ENCODE results near the gene NRXN3. TPM values are rescaled to one million over a fixed set of nuclear protein-coding genes. Genes with fewer than 3 reads are reported as not detected.

The NRXN3 gene
- polyA plus RNA-seq, 1 of the 3 experiments (the other 2 are of a cell fraction) = 1.6 TPM

DNA sequence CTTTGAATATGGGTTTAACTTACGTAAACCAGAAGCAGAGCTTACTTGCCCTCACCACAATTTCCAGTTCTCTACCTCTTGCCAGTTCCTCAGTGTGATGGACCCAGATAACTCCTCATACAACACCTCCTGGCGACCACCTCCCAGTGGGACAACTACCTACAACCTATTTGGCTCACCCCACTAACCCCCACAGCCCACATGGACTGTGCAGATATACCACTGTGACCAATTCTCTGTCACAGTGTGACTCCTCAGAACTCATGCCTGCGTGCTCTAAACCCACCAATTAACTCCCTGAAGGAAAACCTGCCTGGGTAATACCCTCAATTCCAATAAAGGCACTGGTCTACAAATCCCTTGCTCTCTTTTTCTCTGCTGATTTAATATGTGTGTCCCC is 1729.4 kb downstream of the NRXN3 start:
- Histone ChIP-seq H3F3A (replicated peaks; ENCODE audit: insufficient read depth) (no peaks in the 10 kb centered on the region), H3K36me3 (replicated peaks in 1 of 2; ENCODE audit: control insufficient read depth in 1 of 2, insufficient read depth in 2 of 2, low read length in 1 of 2) (no peaks in the 10 kb centered on the region), H3K9me3 (no peaks in the 10 kb centered on the region), H3K79me2 (ENCODE audit: insufficient read depth) (no peaks in the 10 kb centered on the region), H2AFZ (ENCODE audit: low read depth) (no peak overlapping the region), H3K4me3 (ENCODE audit: low read depth in 2 of 2, low read length in 1 of 2) (no peak overlapping the region), H3K4me1 (ENCODE audit: control insufficient read depth in 1 of 2, insufficient read depth in 2 of 2, low read depth in 1 of 2, low read length in 1 of 2) (no peaks in the 10 kb centered on the region), H3K27me3 (ENCODE audit: insufficient read depth) (no peaks in the 10 kb centered on the region), H3K4me2 (no peak overlapping the region), H3K9me2 (no peaks in the 10 kb centered on the region), H3K9ac (no peak overlapping the region), H3K27ac (ENCODE audit: low read depth in 2 of 2, low read length in 1 of 2) (no peak overlapping the region), H4K20me1 (ENCODE audit: insufficient read depth) (no peaks in the 10 kb centered on the region)
- no peak for DNase-seq
- CTCF ChIA-PET = no interaction called here
- TF ChIP-seq ELF1 (IDR thresholded peaks at IDR 0.05) = no peak
- TF ChIP-seq, protein P1, sequence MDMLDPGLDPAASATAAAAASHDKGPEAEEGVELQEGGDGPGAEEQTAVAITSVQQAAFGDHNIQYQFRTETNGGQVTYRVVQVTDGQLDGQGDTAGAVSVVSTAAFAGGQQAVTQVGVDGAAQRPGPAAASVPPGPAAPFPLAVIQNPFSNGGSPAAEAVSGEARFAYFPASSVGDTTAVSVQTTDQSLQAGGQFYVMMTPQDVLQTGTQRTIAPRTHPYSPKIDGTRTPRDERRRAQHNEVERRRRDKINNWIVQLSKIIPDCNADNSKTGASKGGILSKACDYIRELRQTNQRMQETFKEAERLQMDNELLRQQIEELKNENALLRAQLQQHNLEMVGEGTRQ (IDR thresholded peaks at IDR 0.05; ENCODE audit: borderline replicate concordance, low read depth, low read length) = no peak
- TF ChIP-seq MXI1 (IDR thresholded peaks at IDR 0.05; ENCODE audit: low read depth, low read length) = no peak
- TF ChIP-seq RAD21 (IDR thresholded peaks at IDR 0.05; ENCODE audit: low read length) = no peak
- no peak for TF ChIP-seq JUND (IDR thresholded peaks at IDR 0.05)
- TF ChIP-seq NRF1 (IDR thresholded peaks at IDR 0.05; ENCODE audit: low read depth, low read length) = no peak
- TF ChIP-seq, protein P2, sequence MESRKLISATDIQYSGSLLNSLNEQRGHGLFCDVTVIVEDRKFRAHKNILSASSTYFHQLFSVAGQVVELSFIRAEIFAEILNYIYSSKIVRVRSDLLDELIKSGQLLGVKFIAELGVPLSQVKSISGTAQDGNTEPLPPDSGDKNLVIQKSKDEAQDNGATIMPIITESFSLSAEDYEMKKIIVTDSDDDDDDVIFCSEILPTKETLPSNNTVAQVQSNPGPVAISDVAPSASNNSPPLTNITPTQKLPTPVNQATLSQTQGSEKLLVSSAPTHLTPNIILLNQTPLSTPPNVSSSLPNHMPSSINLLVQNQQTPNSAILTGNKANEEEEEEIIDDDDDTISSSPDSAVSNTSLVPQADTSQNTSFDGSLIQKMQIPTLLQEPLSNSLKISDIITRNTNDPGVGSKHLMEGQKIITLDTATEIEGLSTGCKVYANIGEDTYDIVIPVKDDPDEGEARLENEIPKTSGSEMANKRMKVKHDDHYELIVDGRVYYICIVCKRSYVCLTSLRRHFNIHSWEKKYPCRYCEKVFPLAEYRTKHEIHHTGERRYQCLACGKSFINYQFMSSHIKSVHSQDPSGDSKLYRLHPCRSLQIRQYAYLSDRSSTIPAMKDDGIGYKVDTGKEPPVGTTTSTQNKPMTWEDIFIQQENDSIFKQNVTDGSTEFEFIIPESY (IDR thresholded peaks at IDR 0.05; ENCODE audit: borderline replicate concordance, low read depth) = no peak
- TF ChIP-seq FOSL2 (IDR thresholded peaks at IDR 0.05; ENCODE audit: borderline replicate concordance, low read depth) = no peak
- TF ChIP-seq SMC3 (IDR thresholded peaks at IDR 0.05; ENCODE audit: low read depth, low read length) = no peak
- no peak for TF ChIP-seq TAF1 (IDR thresholded peaks at IDR 0.05; ENCODE audit: borderline replicate concordance, low read depth, low read length)
- no peak for TF ChIP-seq FOXM1 (IDR thresholded peaks at IDR 0.05; ENCODE audit: low read depth)
- 16% methylated on average over 3 of the region's 3 CpGs for WGBS (ENCODE audit: low lambda C conversion rate)
- POLR2A ChIA-PET = no interaction called here

DNA sequence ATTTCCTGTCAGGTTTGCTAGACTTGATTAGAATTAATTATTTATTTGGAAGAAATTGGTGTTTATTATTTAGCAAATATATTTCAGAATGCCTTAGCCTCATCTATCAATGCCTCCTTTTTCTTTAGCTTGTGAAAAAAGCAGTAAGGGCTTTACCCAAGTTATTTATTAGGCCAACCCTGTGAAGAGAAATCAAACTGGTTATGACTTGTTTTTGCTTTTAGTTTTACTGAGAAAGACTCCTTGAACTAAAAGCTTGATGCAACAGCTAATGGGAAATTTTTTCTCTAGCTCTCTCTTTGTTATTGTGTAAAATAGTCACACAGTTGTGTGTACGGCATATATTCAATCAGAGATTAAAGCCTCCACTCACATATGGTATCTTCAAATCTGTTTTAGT is 1734.3 kb downstream of the NRXN3 start:
- Histone ChIP-seq H2AFZ (ENCODE audit: low read depth) (no peak overlapping the region), H3K4me3 (ENCODE audit: low read depth in 2 of 2, low read length in 1 of 2) (no peak overlapping the region), H4K20me1 (ENCODE audit: insufficient read depth) (no peaks in the 10 kb centered on the region), H3K79me2 (ENCODE audit: insufficient read depth) (no peaks in the 10 kb centered on the region), H3K4me2 (no peak overlapping the region), H3K9me2 (no peaks in the 10 kb centered on the region), H3K9ac (no peak overlapping the region), H3K36me3 (replicated peaks in 1 of 2; ENCODE audit: control insufficient read depth in 1 of 2, insufficient read depth in 2 of 2, low read length in 1 of 2) (no peaks in the 10 kb centered on the region), H3K9me3 (no peaks in the 10 kb centered on the region), H3K4me1 (ENCODE audit: control insufficient read depth in 1 of 2, insufficient read depth in 2 of 2, low read depth in 1 of 2, low read length in 1 of 2) (no peaks in the 10 kb centered on the region), H3K27ac (ENCODE audit: low read depth in 2 of 2, low read length in 1 of 2) (no peak overlapping the region), H3K27me3 (ENCODE audit: insufficient read depth) (no peaks in the 10 kb centered on the region), H3F3A (replicated peaks; ENCODE audit: insufficient read depth) (no peaks in the 10 kb centered on the region)
- no peak for TF ChIP-seq RFX5 (IDR thresholded peaks at IDR 0.05; ENCODE audit: low read length)
- no peak for TF ChIP-seq YY1 (IDR thresholded peaks at IDR 0.05; ENCODE audit: low read depth)
- no peak for TF ChIP-seq RXRA (IDR thresholded peaks at IDR 0.05; ENCODE audit: borderline replicate concordance, low read depth)
- no peak for TF ChIP-seq EP300 (IDR thresholded peaks at IDR 0.05; ENCODE audit: borderline replicate concordance in 1 of 2, low read depth in 1 of 2, low read length in 1 of 2)
- TF ChIP-seq RAD21 (IDR thresholded peaks at IDR 0.05; ENCODE audit: low read length) = no peak
- TF ChIP-seq, protein P3, sequence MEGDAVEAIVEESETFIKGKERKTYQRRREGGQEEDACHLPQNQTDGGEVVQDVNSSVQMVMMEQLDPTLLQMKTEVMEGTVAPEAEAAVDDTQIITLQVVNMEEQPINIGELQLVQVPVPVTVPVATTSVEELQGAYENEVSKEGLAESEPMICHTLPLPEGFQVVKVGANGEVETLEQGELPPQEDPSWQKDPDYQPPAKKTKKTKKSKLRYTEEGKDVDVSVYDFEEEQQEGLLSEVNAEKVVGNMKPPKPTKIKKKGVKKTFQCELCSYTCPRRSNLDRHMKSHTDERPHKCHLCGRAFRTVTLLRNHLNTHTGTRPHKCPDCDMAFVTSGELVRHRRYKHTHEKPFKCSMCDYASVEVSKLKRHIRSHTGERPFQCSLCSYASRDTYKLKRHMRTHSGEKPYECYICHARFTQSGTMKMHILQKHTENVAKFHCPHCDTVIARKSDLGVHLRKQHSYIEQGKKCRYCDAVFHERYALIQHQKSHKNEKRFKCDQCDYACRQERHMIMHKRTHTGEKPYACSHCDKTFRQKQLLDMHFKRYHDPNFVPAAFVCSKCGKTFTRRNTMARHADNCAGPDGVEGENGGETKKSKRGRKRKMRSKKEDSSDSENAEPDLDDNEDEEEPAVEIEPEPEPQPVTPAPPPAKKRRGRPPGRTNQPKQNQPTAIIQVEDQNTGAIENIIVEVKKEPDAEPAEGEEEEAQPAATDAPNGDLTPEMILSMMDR (IDR thresholded peaks at IDR 0.05) = no peak
- no peak for TF ChIP-seq NRF1 (IDR thresholded peaks at IDR 0.05; ENCODE audit: low read depth, low read length)
- TF ChIP-seq FOXJ3 (CRISPR knock-in tag; IDR thresholded peaks at IDR 0.05) = no peak
- TF ChIP-seq, protein P4, sequence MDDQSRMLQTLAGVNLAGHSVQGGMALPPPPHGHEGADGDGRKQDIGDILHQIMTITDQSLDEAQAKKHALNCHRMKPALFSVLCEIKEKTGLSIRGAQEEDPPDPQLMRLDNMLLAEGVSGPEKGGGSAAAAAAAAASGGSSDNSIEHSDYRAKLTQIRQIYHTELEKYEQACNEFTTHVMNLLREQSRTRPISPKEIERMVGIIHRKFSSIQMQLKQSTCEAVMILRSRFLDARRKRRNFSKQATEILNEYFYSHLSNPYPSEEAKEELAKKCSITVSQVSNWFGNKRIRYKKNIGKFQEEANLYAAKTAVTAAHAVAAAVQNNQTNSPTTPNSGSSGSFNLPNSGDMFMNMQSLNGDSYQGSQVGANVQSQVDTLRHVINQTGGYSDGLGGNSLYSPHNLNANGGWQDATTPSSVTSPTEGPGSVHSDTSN (IDR thresholded peaks at IDR 0.05) = no peak
- TF ChIP-seq, protein P5, sequence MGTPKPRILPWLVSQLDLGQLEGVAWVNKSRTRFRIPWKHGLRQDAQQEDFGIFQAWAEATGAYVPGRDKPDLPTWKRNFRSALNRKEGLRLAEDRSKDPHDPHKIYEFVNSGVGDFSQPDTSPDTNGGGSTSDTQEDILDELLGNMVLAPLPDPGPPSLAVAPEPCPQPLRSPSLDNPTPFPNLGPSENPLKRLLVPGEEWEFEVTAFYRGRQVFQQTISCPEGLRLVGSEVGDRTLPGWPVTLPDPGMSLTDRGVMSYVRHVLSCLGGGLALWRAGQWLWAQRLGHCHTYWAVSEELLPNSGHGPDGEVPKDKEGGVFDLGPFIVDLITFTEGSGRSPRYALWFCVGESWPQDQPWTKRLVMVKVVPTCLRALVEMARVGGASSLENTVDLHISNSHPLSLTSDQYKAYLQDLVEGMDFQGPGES (IDR thresholded peaks at IDR 0.05; ENCODE audit: low read depth, low read length) = no peak
- no peak for TF ChIP-seq CHD2 (IDR thresholded peaks at IDR 0.05; ENCODE audit: low read length, partially characterized antibody)
- WGBS (ENCODE audit: low lambda C conversion rate) = 18% methylated on average over 1 of the region's 1 CpG
- ChIA-PET CTCF (no interaction called here), POLR2A (no interaction called here)
- DNase-seq = no peak

Data from SK-N-SH (cell line).